GM23338 (cell line): ENCODE data around the gene ZNF410. TPM values are rescaled to one million over a fixed set of nuclear protein-coding genes. Genes with fewer than 3 reads are reported as not detected.

Experiments
- ATAC-seq: fragments of 200-7000 bp; cut with Tn5 transposase; 3 replicates; pipeline ENCODE4 v1.9.1; 2020
- DNase-seq: peaks from one replicate; pipeline ENCODE4 v3.0.0-alpha.2; 2015; ENCODE audit warnings: low spot score
- H2AFZ ChIP-seq: fragments of 200-600 bp; sonication (generic); 2 replicates; pipeline ENCODE4 v1.8.0; 2016; ENCODE audit warnings: antibody characterized with exemption, mild to moderate bottlenecking, moderate library complexity
- H3F3A ChIP-seq: fragments of 200-600 bp; sonication (generic); replicated peaks from 2 replicates; pipeline ENCODE4 v1.8.0; 2017; ENCODE audit warnings: antibody characterized with exemption, mixed run types, low read depth
- H3K27ac ChIP-seq: fragments of 200-600 bp; sonication (generic); 2 replicates; pipeline ENCODE4 v1.6.1; 2016; ENCODE audit warnings: low read depth
- H3K27me3 ChIP-seq: fragments of 200-600 bp; sonication (generic); 2 replicates; pipeline ENCODE4 v1.8.0; 2016; ENCODE audit warnings: mild to moderate bottlenecking, mixed run types, moderate library complexity; ENCODE audit not compliant: insufficient read depth
- H3K36me3 ChIP-seq: fragments of 200-600 bp; sonication (generic); 2 replicates; pipeline ENCODE4 v1.8.0; 2016; ENCODE audit warnings: mild to moderate bottlenecking; ENCODE audit not compliant: insufficient read depth
- H3K4me1 ChIP-seq: fragments of 200-600 bp; sonication (generic); 2 replicates; pipeline ENCODE4 v1.8.0; 2016; ENCODE audit warnings: mild to moderate bottlenecking, moderate library complexity; ENCODE audit not compliant: insufficient read depth
- H3K4me2 ChIP-seq: fragments of 200-600 bp; sonication (generic); 2 replicates; pipeline ENCODE4 v1.7.1; 2017; ENCODE audit warnings: mixed run types
- H3K4me3 ChIP-seq: fragments of 200-600 bp; sonication (generic); 2 replicates; pipeline ENCODE4 v1.6.1; 2016; ENCODE audit warnings: mixed run types
- H3K79me2 ChIP-seq: fragments of 200-600 bp; sonication (generic); replicated peaks from 2 replicates; pipeline ENCODE4 v1.8.0; 2017; ENCODE audit warnings: mild to moderate bottlenecking; ENCODE audit not compliant: insufficient read depth
- H3K9me2 ChIP-seq: fragments of 200-600 bp; sonication (generic); 2 replicates; pipeline ENCODE4 v1.8.0; 2017; ENCODE audit not compliant: insufficient read depth
- H4K20me1 ChIP-seq: fragments of 200-600 bp; sonication (generic); replicated peaks from 2 replicates; pipeline ENCODE4 v1.8.0; 2017; ENCODE audit warnings: mild to moderate bottlenecking; ENCODE audit not compliant: insufficient read depth
- H3K27ac Mint-ChIP-seq: 2 replicates; pipeline ENCODE4 v1.8.0; 2020; ENCODE audit warnings: inconsistent platforms, mild to moderate bottlenecking, moderate library complexity, mixed read lengths
- H3K27me3 Mint-ChIP-seq: 3 replicates; pipeline ENCODE4 v1.8.0; 2022; ENCODE audit warnings: low read depth, mild to moderate bottlenecking, moderate library complexity, mixed read lengths, inconsistent platforms; ENCODE audit not compliant: insufficient read depth, poor library complexity
- H3K36me3 Mint-ChIP-seq: 3 replicates; pipeline ENCODE4 v1.8.0; 2021; ENCODE audit warnings: low read depth, mild to moderate bottlenecking, inconsistent platforms, moderate library complexity, mixed read lengths
- H3K4me1 Mint-ChIP-seq: 3 replicates; pipeline ENCODE4 v1.8.0; 2020; ENCODE audit warnings: mild to moderate bottlenecking, inconsistent platforms, mixed read lengths
- H3K4me3 Mint-ChIP-seq: 3 replicates; pipeline ENCODE4 v1.8.0; 2021; ENCODE audit warnings: moderate library complexity, mild to moderate bottlenecking, inconsistent platforms, mixed read lengths
- H3K9me3 Mint-ChIP-seq: 3 replicates; pipeline ENCODE4 v1.8.0; 2020; ENCODE audit warnings: moderate library complexity, mild to moderate bottlenecking, inconsistent platforms, mixed read lengths
- CREB1 ChIP-seq: fragments of 250-450 bp; sonication (Bioruptor Pico); IDR thresholded peaks from 2 replicates; pipeline ENCODE4 v1.5.0; 2020; ENCODE audit warnings: low read depth, mild to moderate bottlenecking, moderate library complexity
- EZH2 ChIP-seq: fragments of 200-600 bp; sonication (generic); IDR thresholded peaks from one replicate; pipeline ENCODE4 v1.8.0; 2017; ENCODE audit warnings: antibody characterized with exemption, mild to moderate bottlenecking, low read depth; ENCODE audit not compliant: unreplicated experiment
- EZH2phosphoT487 ChIP-seq: fragments of 200-600 bp; sonication (generic); IDR thresholded peaks from one replicate; pipeline ENCODE4 v1.8.1; 2018; ENCODE audit warnings: antibody characterized with exemption; ENCODE audit not compliant: unreplicated experiment
- NANOG ChIP-seq: IDR thresholded peaks from 2 replicates; pipeline ENCODE4 v1.6.1; 2016; ENCODE audit warnings: antibody characterized with exemption, borderline replicate concordance
- POLR2AphosphoS5 ChIP-seq: IDR thresholded peaks from 2 replicates; pipeline ENCODE4 v1.6.1; 2016; ENCODE audit warnings: antibody characterized with exemption, low read depth
- STAT1 ChIP-seq: IDR thresholded peaks from one replicate; pipeline ENCODE4 v1.6.1; 2016; ENCODE audit warnings: antibody characterized with exemption; ENCODE audit not compliant: unreplicated experiment
- ZNF114 ChIP-seq: fragments of 250-450 bp; sonication (Bioruptor Pico); IDR thresholded peaks from 2 replicates; pipeline ENCODE4 v1.5.0; 2020; ENCODE audit warnings: mild to moderate bottlenecking, moderate library complexity
- ZNF331 ChIP-seq: fragments of 250-450 bp; sonication (Bioruptor Pico); IDR thresholded peaks from 2 replicates; pipeline ENCODE4 v1.5.0; 2020; ENCODE audit warnings: low read depth, mild to moderate bottlenecking, moderate library complexity
- ZNF462 ChIP-seq: fragments of 250-450 bp; sonication (Bioruptor Pico); IDR thresholded peaks from 2 replicates; pipeline ENCODE4 v1.5.0; 2020; ENCODE audit warnings: mild to moderate bottlenecking, moderate library complexity
- polyA plus RNA-seq: library from polyadenylated mRNA; unstranded; fragments of >200 nt; fragmentation: Nextera tagmentation; extraction: Ambion mirVana; gene quantifications from 2 replicates; pipeline ENCODE4 v1.2.1, GENCODE V29; 2016
- total RNA-seq: library from RNA; depleted of rRNA; stranded (reverse); fragments of >200 nt; shearing (Covaris generic); gene quantifications from 2 replicates; pipeline ENCODE4 v1.2.3, GENCODE V29; 2014
- TF ChIP-seq, protein P1 (sequence below): IDR thresholded peaks from one replicate; pipeline ENCODE4 v1.6.1; 2018; ENCODE audit warnings: antibody characterized with exemption; ENCODE audit not compliant: unreplicated experiment
- TF ChIP-seq, protein P2 (sequence below), 2 experiments: fragments of 200-600 bp in 1 of 2; sonication (generic) in 1 of 2; conservative IDR thresholded peaks; 2 replicates each; pipeline versions ENCODE4 v1.5.1 to v1.6.1; 2016 to 2017; ENCODE audit warnings: antibody characterized with exemption in 2 of 2, low read depth in 2 of 2, mild to moderate bottlenecking in 2 of 2, moderate library complexity in 1 of 2

ZNF410 gene
- total and polyA plus RNA-seq, 2 experiments from 2014 or later, result 10.6 to 20.4 TPM

GRCh38 chr14:73879027-73879426, 7.6 kb upstream of the ZNF410 start:
- H3K9me3 Mint-ChIP-seq, result no peaks in the 10 kb centered on the region
- Histone ChIP-seq H2AFZ (no peak overlapping the region), H3K4me3 (no peak overlapping the region), H3K36me3 (no peaks in the 10 kb centered on the region), H3K27me3 (no peaks in the 10 kb centered on the region), H3K79me2 (no peaks in the 10 kb centered on the region), H3K4me1 (no peaks in the 10 kb centered on the region), H3F3A (no peaks in the 10 kb centered on the region), H4K20me1 (peaks cover 7% of the 10 kb centered on the region; the same call in 1 of the 2 replicates), H3K4me2 (no peak overlapping the region), H3K27ac (no peak overlapping the region), H3K9me2 (no peaks in the 10 kb centered on the region)
- no peak for DNase-seq
- H3K4me1 Mint-ChIP-seq, result no peaks in the 10 kb centered on the region
- H3K27me3 Mint-ChIP-seq, result no peaks in the 10 kb centered on the region
- H3K4me3 Mint-ChIP-seq, result no peak overlapping the region
- ATAC-seq, result no peak
- H3K36me3 Mint-ChIP-seq, result peaks cover 4% of the 10 kb centered on the region; the same call in 1 of the 3 replicates
- H3K27ac Mint-ChIP-seq, result no peak overlapping the region
- TF ChIP-seq ZNF331 (CRISPR knock-in tag), result no peak
- TF ChIP-seq POLR2AphosphoS5, result no peak
- no peak for TF ChIP-seq EZH2phosphoT487
- no peak for TF ChIP-seq STAT1
- TF ChIP-seq, protein P1, sequence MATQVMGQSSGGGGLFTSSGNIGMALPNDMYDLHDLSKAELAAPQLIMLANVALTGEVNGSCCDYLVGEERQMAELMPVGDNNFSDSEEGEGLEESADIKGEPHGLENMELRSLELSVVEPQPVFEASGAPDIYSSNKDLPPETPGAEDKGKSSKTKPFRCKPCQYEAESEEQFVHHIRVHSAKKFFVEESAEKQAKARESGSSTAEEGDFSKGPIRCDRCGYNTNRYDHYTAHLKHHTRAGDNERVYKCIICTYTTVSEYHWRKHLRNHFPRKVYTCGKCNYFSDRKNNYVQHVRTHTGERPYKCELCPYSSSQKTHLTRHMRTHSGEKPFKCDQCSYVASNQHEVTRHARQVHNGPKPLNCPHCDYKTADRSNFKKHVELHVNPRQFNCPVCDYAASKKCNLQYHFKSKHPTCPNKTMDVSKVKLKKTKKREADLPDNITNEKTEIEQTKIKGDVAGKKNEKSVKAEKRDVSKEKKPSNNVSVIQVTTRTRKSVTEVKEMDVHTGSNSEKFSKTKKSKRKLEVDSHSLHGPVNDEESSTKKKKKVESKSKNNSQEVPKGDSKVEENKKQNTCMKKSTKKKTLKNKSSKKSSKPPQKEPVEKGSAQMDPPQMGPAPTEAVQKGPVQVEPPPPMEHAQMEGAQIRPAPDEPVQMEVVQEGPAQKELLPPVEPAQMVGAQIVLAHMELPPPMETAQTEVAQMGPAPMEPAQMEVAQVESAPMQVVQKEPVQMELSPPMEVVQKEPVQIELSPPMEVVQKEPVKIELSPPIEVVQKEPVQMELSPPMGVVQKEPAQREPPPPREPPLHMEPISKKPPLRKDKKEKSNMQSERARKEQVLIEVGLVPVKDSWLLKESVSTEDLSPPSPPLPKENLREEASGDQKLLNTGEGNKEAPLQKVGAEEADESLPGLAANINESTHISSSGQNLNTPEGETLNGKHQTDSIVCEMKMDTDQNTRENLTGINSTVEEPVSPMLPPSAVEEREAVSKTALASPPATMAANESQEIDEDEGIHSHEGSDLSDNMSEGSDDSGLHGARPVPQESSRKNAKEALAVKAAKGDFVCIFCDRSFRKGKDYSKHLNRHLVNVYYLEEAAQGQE, result no peak
- TF ChIP-seq, protein P2, sequence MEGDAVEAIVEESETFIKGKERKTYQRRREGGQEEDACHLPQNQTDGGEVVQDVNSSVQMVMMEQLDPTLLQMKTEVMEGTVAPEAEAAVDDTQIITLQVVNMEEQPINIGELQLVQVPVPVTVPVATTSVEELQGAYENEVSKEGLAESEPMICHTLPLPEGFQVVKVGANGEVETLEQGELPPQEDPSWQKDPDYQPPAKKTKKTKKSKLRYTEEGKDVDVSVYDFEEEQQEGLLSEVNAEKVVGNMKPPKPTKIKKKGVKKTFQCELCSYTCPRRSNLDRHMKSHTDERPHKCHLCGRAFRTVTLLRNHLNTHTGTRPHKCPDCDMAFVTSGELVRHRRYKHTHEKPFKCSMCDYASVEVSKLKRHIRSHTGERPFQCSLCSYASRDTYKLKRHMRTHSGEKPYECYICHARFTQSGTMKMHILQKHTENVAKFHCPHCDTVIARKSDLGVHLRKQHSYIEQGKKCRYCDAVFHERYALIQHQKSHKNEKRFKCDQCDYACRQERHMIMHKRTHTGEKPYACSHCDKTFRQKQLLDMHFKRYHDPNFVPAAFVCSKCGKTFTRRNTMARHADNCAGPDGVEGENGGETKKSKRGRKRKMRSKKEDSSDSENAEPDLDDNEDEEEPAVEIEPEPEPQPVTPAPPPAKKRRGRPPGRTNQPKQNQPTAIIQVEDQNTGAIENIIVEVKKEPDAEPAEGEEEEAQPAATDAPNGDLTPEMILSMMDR (conservative IDR thresholded peaks at IDR 0.05; ENCODE audit: low read depth in 2 of 2), result no peak
- TF ChIP-seq CREB1 (CRISPR knock-in tag), result no peak
- TF ChIP-seq EZH2, result no peak
- TF ChIP-seq NANOG, result no peak
- TF ChIP-seq ZNF114 (CRISPR knock-in tag), result no peak
- TF ChIP-seq ZNF462 (CRISPR knock-in tag), result no peak
